ENCODE measurements around the gene CA5B. TPM values are rescaled to one million over a fixed set of nuclear protein-coding genes. Genes with fewer than 3 reads are reported as not detected.
A peak's percentile ranks its signal among the peaks of the same experiment; 100 is the strongest.
"Not testable (repeated sequence)": the region's sequence is repeated elsewhere in the genome, so short reads cannot be mapped to it uniquely, and the experiment has no call there.

The CA5B gene
- total RNA-seq, 1 donor from 2014 or later = 6.9 TPM

- H3K4me3 Mint-ChIP-seq; H3K27me3 Mint-ChIP-seq (ENCODE audit: insufficient read depth); H3K36me3 Mint-ChIP-seq (ENCODE audit: low read depth); H3K27ac Mint-ChIP-seq; H3K9me3 Mint-ChIP-seq; DNase-seq (ENCODE audit: low spot score); H3K4me1 Mint-ChIP-seq (ENCODE audit: low read depth): not testable (repeated sequence)
- intact Hi-C loops (cut with micrococcal nuclease) = loop anchor here (10.0 kb wide), 2 partner anchors 237 to 397 kb away; partner anchors contain the start of genes PIGA and PIR
These were observed 6.7 kb upstream of the CA5B start for GRCh38 chrX:15731368-15731767.

GRCh38 chrX:15737190-15737958, 696 bp upstream of the CA5B start:
- Mint-ChIP-seq H3K27ac (peak overlapping the region; percentile 4), H3K4me3 (peak overlapping the region; percentile 86), H3K9me3 (no peaks in the 10 kb centered on the region), H3K36me3 (ENCODE audit: low read depth) (peaks cover 3% of the 10 kb centered on the region), H3K4me1 (ENCODE audit: low read depth) (peaks cover 20% of the 10 kb centered on the region), H3K27me3 (ENCODE audit: insufficient read depth) (no peaks in the 10 kb centered on the region)
- DNase-seq (ENCODE audit: low spot score) = no peak
- intact Hi-C loops (cut with micrococcal nuclease) = loop anchor here (5.0 to 10.0 kb wide), 3 partner anchors 243 to 1050 kb away; partner anchors contain the start of genes PIGA, PIR and TXLNG

GRCh38 chrX:15739886-15740285, 1.8 kb downstream of the CA5B start:
- Mint-ChIP-seq H3K36me3 (ENCODE audit: low read depth) (peaks cover 6% of the 10 kb centered on the region), H3K4me3 (no peak overlapping the region), H3K4me1 (ENCODE audit: low read depth) (peaks cover 20% of the 10 kb centered on the region), H3K9me3 (no peaks in the 10 kb centered on the region), H3K27ac (no peak overlapping the region), H3K27me3 (ENCODE audit: insufficient read depth) (no peaks in the 10 kb centered on the region)
- DNase-seq (ENCODE audit: low spot score) = no peak
- intact Hi-C loops (cut with micrococcal nuclease) = loop anchor here (5.0 to 10.0 kb wide), 3 partner anchors 245 to 1047 kb away; partner anchors contain the start of genes PIGA, PIR and TXLNG

- Mint-ChIP-seq H3K27ac (no peak overlapping the region), H3K36me3 (ENCODE audit: low read depth) (peaks cover 6% of the 10 kb centered on the region), H3K4me3 (no peak overlapping the region), H3K9me3 (no peaks in the 10 kb centered on the region), H3K4me1 (ENCODE audit: low read depth) (peaks cover 16% of the 10 kb centered on the region), H3K27me3 (ENCODE audit: insufficient read depth) (no peaks in the 10 kb centered on the region)
- intact Hi-C loops (cut with micrococcal nuclease) = no loop called here
- DNase-seq (ENCODE audit: low spot score) = no peak
These were observed 6.3 kb downstream of the CA5B start for GRCh38 chrX:15744181-15744867.

GRCh38 chrX:15745179-15745578, 7.1 kb downstream of the CA5B start:
- H3K27me3 Mint-ChIP-seq (ENCODE audit: insufficient read depth) = no peaks in the 10 kb centered on the region
- peaks cover 6% of the 10 kb centered on the region for H3K36me3 Mint-ChIP-seq (ENCODE audit: low read depth)
- peaks cover 20% of the 10 kb centered on the region for H3K4me1 Mint-ChIP-seq (ENCODE audit: low read depth)
- H3K4me3 Mint-ChIP-seq = no peak overlapping the region
- H3K9me3 Mint-ChIP-seq = no peaks in the 10 kb centered on the region
- H3K27ac Mint-ChIP-seq = no peak overlapping the region
- intact Hi-C loops (cut with micrococcal nuclease) = no loop called here
- DNase-seq (ENCODE audit: low spot score) = no peak

GRCh38 chrX:15746651-15747050, 8.6 kb downstream of the CA5B start:
- intact Hi-C loops (cut with micrococcal nuclease); H3K27ac Mint-ChIP-seq; DNase-seq (ENCODE audit: low spot score); H3K27me3 Mint-ChIP-seq (ENCODE audit: insufficient read depth); H3K9me3 Mint-ChIP-seq; H3K4me3 Mint-ChIP-seq; H3K36me3 Mint-ChIP-seq (ENCODE audit: low read depth): not testable (repeated sequence)
- H3K4me1 Mint-ChIP-seq (ENCODE audit: low read depth) = peaks cover 34% of the 10 kb centered on the region

- Mint-ChIP-seq H3K27ac (no peak overlapping the region), H3K36me3 (ENCODE audit: low read depth) (peaks cover 3% of the 10 kb centered on the region), H3K4me1 (ENCODE audit: low read depth) (peaks cover 39% of the 10 kb centered on the region), H3K4me3 (no peak overlapping the region), H3K9me3 (no peaks in the 10 kb centered on the region), H3K27me3 (ENCODE audit: insufficient read depth) (no peaks in the 10 kb centered on the region)
- DNase-seq (ENCODE audit: low spot score) = no peak
- intact Hi-C loops (cut with micrococcal nuclease) = no loop called here
These were observed 9.6 kb downstream of the CA5B start for GRCh38 chrX:15747626-15748173.

- intact Hi-C loops (cut with micrococcal nuclease) = no loop called here
- Mint-ChIP-seq H3K27me3 (ENCODE audit: insufficient read depth) (no peaks in the 10 kb centered on the region), H3K4me3 (no peak overlapping the region), H3K4me1 (ENCODE audit: low read depth) (peaks cover 39% of the 10 kb centered on the region), H3K36me3 (ENCODE audit: low read depth) (peaks cover under 1% of the 10 kb centered on the region), H3K27ac (peak overlapping the region; percentile 82), H3K9me3 (no peaks in the 10 kb centered on the region)
- DNase-seq (ENCODE audit: low spot score) = no peak
These were observed 10.8 kb downstream of the CA5B start for GRCh38 chrX:15748841-15749240.

GRCh38 chrX:15749642-15750610, 11.9 kb downstream of the CA5B start:
- Mint-ChIP-seq H3K27me3 (ENCODE audit: insufficient read depth) (no peaks in the 10 kb centered on the region), H3K36me3 (ENCODE audit: low read depth) (peaks cover 5% of the 10 kb centered on the region), H3K27ac (peak overlapping the region; percentile 97), H3K9me3 (no peaks in the 10 kb centered on the region), H3K4me1 (ENCODE audit: low read depth) (peaks cover 39% of the 10 kb centered on the region), H3K4me3 (peak overlapping the region; percentile 45)
- intact Hi-C loops (cut with micrococcal nuclease) = loop anchor here (2.0 to 5.0 kb wide), 2 partner anchors 75 to 107 kb away; no protein-coding TSS in a partner anchor
- DNase-seq (ENCODE audit: low spot score) = no peak

GRCh38 chrX:15750611-15751154, 12.6 kb downstream of the CA5B start:
- Mint-ChIP-seq H3K9me3 (no peaks in the 10 kb centered on the region), H3K4me1 (ENCODE audit: low read depth) (peaks cover 39% of the 10 kb centered on the region), H3K27me3 (ENCODE audit: insufficient read depth) (no peaks in the 10 kb centered on the region), H3K27ac (peak overlapping the region; percentile 97), H3K36me3 (ENCODE audit: low read depth) (peaks cover 5% of the 10 kb centered on the region), H3K4me3 (peak overlapping the region; percentile 72)
- DNase-seq (ENCODE audit: low spot score) = no peak
- intact Hi-C loops (cut with micrococcal nuclease) = loop anchor here (1.0 to 5.0 kb wide), 4 partner anchors 12 to 107 kb away; partner anchors contain the start of genes CA5B and ZRSR2

GRCh38 chrX:15751155-15751819, 13.2 kb downstream of the CA5B start:
- no peaks in the 10 kb centered on the region for H3K9me3 Mint-ChIP-seq
- no peaks in the 10 kb centered on the region for H3K27me3 Mint-ChIP-seq (ENCODE audit: insufficient read depth)
- peak overlapping the region; percentile 72 for H3K4me3 Mint-ChIP-seq
- no peak for DNase-seq (ENCODE audit: low spot score)
- intact Hi-C loops (cut with micrococcal nuclease) = loop anchor here (1.0 to 5.0 kb wide), 4 partner anchors 13 to 106 kb away; partner anchors contain the start of genes CA5B and ZRSR2
- peaks cover 39% of the 10 kb centered on the region for H3K4me1 Mint-ChIP-seq (ENCODE audit: low read depth)
- H3K36me3 Mint-ChIP-seq (ENCODE audit: low read depth) = peaks cover 5% of the 10 kb centered on the region
- H3K27ac Mint-ChIP-seq = peak overlapping the region; percentile 97
